ENCODE results near the gene CLEC2D.
A peak's percentile ranks its signal among the peaks of the same experiment; 100 is the strongest.
"Not testable (repeated sequence)": the region's sequence is repeated elsewhere in the genome, so short reads cannot be mapped to it uniquely, and the experiment has no call there.

CLEC2D gene

GRCh38 chr12:9674226-9674590 is 4.7 kb downstream of the CLEC2D start:
- Histone ChIP-seq H3K4me1 (ENCODE audit: control insufficient read depth in 2 of 2, insufficient read depth in 2 of 2, low read length in 2 of 2) (peaks cover 0 to 2% of the 10 kb centered on the region in 2 donors), H3K4me3 (ENCODE audit: low read length in 2 of 2) (peak overlapping the region in 1 of 2 donors; percentile 39), H3K9ac (ENCODE audit: low read depth in 1 of 2, low read length in 2 of 2) (no peak overlapping the region), H3K9me3 (ENCODE audit: control insufficient read depth in 2 of 2, low read length in 2 of 2) (no peaks in the 10 kb centered on the region), H3K27ac (ENCODE audit: low read depth in 2 of 2, low read length in 2 of 2) (peak overlapping the region; percentile 15 to 57), H3K27me3 (ENCODE audit: control insufficient read depth in 2 of 2, insufficient read depth in 2 of 2, low read length in 2 of 2) (no peaks in the 10 kb centered on the region), H3K36me3 (ENCODE audit: control insufficient read depth in 2 of 2, insufficient read depth in 2 of 2, low read length in 2 of 2) (no peaks in the 10 kb centered on the region)

DNA sequence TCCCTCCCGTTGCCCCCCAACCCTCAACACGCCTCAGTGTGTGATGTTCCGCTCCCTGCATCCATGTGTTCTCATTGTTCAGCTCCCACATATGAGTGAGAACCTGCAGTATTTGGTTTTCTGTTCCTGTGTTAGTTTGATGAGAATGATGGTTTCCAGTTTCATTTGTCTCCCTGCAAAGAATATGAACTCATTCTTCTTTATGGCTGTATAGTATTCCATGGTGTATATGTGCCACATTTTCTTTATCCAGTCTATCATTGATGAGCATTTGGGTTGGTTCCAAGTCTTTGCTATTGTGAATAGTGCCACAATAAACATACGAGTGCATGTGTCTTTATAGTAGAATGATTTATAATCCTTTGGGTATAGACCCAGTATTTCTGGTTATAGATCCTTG is 13.0 kb downstream of the CLEC2D start:
- H3K9me3 ChIP-seq (ENCODE audit: control insufficient read depth in 2 of 2, low read length in 2 of 2); H3K27ac ChIP-seq (ENCODE audit: low read depth in 2 of 2, low read length in 2 of 2); H3K36me3 ChIP-seq (ENCODE audit: control insufficient read depth in 2 of 2, insufficient read depth in 2 of 2, low read length in 2 of 2); H3K4me1 ChIP-seq (ENCODE audit: control insufficient read depth in 2 of 2, insufficient read depth in 2 of 2, low read length in 2 of 2); H3K27me3 ChIP-seq (ENCODE audit: control insufficient read depth in 2 of 2, insufficient read depth in 2 of 2, low read length in 2 of 2); H3K9ac ChIP-seq (ENCODE audit: low read depth in 1 of 2, low read length in 2 of 2); H3K4me3 ChIP-seq (ENCODE audit: low read length in 2 of 2): not testable (repeated sequence)

- H3K36me3 ChIP-seq (ENCODE audit: control insufficient read depth in 2 of 2, insufficient read depth in 2 of 2, low read length in 2 of 2); H3K27me3 ChIP-seq (ENCODE audit: control insufficient read depth in 2 of 2, insufficient read depth in 2 of 2, low read length in 2 of 2); H3K4me1 ChIP-seq (ENCODE audit: control insufficient read depth in 2 of 2, insufficient read depth in 2 of 2, low read length in 2 of 2): not testable (repeated sequence)
Measured at GRCh38 chr12:9682949-9683348, 13.4 kb downstream of the CLEC2D start.

DNA sequence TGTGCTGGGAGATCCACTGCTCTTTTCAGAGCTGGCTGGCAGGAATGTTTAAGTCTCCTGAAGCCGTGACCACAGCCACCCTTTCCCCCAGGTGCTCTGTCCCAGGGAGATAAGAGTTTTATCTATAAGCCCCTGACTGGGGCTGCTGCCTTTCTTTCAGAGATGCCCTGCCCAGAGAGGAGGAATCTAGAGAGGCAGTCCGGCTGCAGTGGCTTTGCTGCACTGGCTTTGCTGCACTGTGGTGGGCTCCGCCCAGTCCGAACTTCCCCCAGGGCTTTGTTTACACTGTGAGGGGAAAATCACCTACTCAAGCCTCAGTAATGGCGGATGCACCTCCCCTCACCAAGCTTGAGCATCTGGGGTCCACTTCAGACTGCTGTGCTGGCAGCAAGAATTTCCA is 15.9 kb downstream of the CLEC2D start:
- not testable (repeated sequence) for H3K27me3 ChIP-seq (ENCODE audit: control insufficient read depth in 2 of 2, insufficient read depth in 2 of 2, low read length in 2 of 2); H3K9ac ChIP-seq (ENCODE audit: low read depth in 1 of 2, low read length in 2 of 2); H3K4me3 ChIP-seq (ENCODE audit: low read length in 2 of 2); H3K9me3 ChIP-seq (ENCODE audit: control insufficient read depth in 2 of 2, low read length in 2 of 2); H3K4me1 ChIP-seq (ENCODE audit: control insufficient read depth in 2 of 2, insufficient read depth in 2 of 2, low read length in 2 of 2); H3K27ac ChIP-seq (ENCODE audit: low read depth in 2 of 2, low read length in 2 of 2)
- H3K36me3 ChIP-seq (ENCODE audit: control insufficient read depth in 2 of 2, insufficient read depth in 2 of 2, low read length in 2 of 2): peaks cover 0 to 20% of the 10 kb centered on the region in 2 donors

More at GRCh38 chr12:9682949-9683348, 13.4 kb downstream of the CLEC2D start:
- H3K4me3 ChIP-seq (ENCODE audit: low read length in 2 of 2); H3K27ac ChIP-seq (ENCODE audit: low read depth in 2 of 2, low read length in 2 of 2); H3K9ac ChIP-seq (ENCODE audit: low read depth in 1 of 2, low read length in 2 of 2); H3K9me3 ChIP-seq (ENCODE audit: control insufficient read depth in 2 of 2, low read length in 2 of 2): not testable (repeated sequence)

- Histone ChIP-seq H3K4me1 (ENCODE audit: control insufficient read depth in 2 of 2, insufficient read depth in 2 of 2, low read length in 2 of 2) (no peaks in the 10 kb centered on the region), H3K27ac (ENCODE audit: low read depth in 2 of 2, low read length in 2 of 2) (no peak overlapping the region), H3K27me3 (ENCODE audit: control insufficient read depth in 2 of 2, insufficient read depth in 2 of 2, low read length in 2 of 2) (no peaks in the 10 kb centered on the region), H3K9me3 (ENCODE audit: control insufficient read depth in 2 of 2, low read length in 2 of 2) (no peaks in the 10 kb centered on the region), H3K36me3 (ENCODE audit: control insufficient read depth in 2 of 2, insufficient read depth in 2 of 2, low read length in 2 of 2) (peaks cover 0 to 21% of the 10 kb centered on the region in 2 donors), H3K4me3 (ENCODE audit: low read length in 2 of 2) (no peak overlapping the region), H3K9ac (ENCODE audit: low read depth in 1 of 2, low read length in 2 of 2) (no peak overlapping the region)
Measured at GRCh38 chr12:9685915-9686314, 16.4 kb downstream of the CLEC2D start.

DNA sequence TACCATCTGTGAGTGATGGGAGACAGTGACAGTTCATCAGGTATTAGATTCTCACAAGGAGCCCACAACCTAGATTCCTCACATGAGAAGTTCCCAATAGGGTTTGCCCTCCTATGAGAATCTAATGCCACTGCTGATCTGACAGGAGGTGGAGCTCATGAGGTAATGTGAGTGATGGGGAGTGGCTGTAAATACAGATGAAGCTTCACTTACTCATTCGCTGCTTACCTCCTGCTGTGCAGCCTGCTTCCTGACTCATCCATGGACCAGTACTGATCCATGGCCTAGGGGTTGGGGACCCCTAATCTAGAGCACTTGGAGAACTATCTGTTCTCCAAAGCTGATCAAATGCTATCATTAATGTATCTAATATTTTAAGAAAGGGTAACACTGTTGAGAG is 17.7 kb downstream of the CLEC2D start:
- no peak overlapping the region for H3K4me3 ChIP-seq (ENCODE audit: low read length in 2 of 2)
- H3K9ac ChIP-seq (ENCODE audit: low read depth in 1 of 2, low read length in 2 of 2): no peak overlapping the region
- no peaks in the 10 kb centered on the region for H3K4me1 ChIP-seq (ENCODE audit: control insufficient read depth in 2 of 2, insufficient read depth in 2 of 2, low read length in 2 of 2)
- no peaks in the 10 kb centered on the region for H3K27me3 ChIP-seq (ENCODE audit: control insufficient read depth in 2 of 2, insufficient read depth in 2 of 2, low read length in 2 of 2)
- H3K9me3 ChIP-seq (ENCODE audit: control insufficient read depth in 2 of 2, low read length in 2 of 2): no peaks in the 10 kb centered on the region
- no peak overlapping the region for H3K27ac ChIP-seq (ENCODE audit: low read depth in 2 of 2, low read length in 2 of 2)
- H3K36me3 ChIP-seq (ENCODE audit: control insufficient read depth in 2 of 2, insufficient read depth in 2 of 2, low read length in 2 of 2): peaks cover 0 to 19% of the 10 kb centered on the region in 2 donors

DNA sequence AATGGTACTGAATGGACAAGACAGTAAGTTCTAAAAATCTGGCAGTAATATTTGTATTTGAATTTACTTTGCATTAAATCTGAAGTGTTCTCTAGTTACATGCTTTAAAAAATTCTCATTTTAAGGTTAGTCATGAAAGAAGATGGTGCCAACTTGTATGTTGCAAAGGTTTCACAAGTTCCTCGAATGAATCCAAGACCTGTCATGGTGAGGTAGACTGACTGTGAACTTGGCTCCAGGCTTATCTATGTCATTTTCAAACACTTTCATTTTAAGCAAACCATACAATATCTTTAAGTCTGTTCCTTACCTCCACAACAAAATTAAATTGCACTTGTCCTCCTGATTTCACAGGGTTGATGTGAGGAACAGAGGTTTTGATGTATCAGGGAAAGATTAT is 23.4 kb downstream of the CLEC2D start:
- H3K27me3 ChIP-seq (ENCODE audit: control insufficient read depth in 2 of 2, insufficient read depth in 2 of 2, low read length in 2 of 2): no peaks in the 10 kb centered on the region
- peaks cover 0 to 23% of the 10 kb centered on the region in 2 donors for H3K36me3 ChIP-seq (ENCODE audit: control insufficient read depth in 2 of 2, insufficient read depth in 2 of 2, low read length in 2 of 2)
- H3K4me3 ChIP-seq (ENCODE audit: low read length in 2 of 2): no peak overlapping the region

GRCh38 chr12:9694241-9694640 is 24.7 kb downstream of the CLEC2D start:
- Histone ChIP-seq H3K4me3 (ENCODE audit: low read length in 2 of 2) (no peak overlapping the region), H3K4me1 (ENCODE audit: control insufficient read depth in 2 of 2, insufficient read depth in 2 of 2, low read length in 2 of 2) (no peaks in the 10 kb centered on the region), H3K27me3 (ENCODE audit: control insufficient read depth in 2 of 2, insufficient read depth in 2 of 2, low read length in 2 of 2) (no peaks in the 10 kb centered on the region), H3K27ac (ENCODE audit: low read depth in 2 of 2, low read length in 2 of 2) (no peak overlapping the region), H3K36me3 (ENCODE audit: control insufficient read depth in 2 of 2, insufficient read depth in 2 of 2, low read length in 2 of 2) (peaks cover 0 to 16% of the 10 kb centered on the region in 2 donors), H3K9ac (ENCODE audit: low read depth in 1 of 2, low read length in 2 of 2) (no peak overlapping the region), H3K9me3 (ENCODE audit: control insufficient read depth in 2 of 2, low read length in 2 of 2) (no peaks in the 10 kb centered on the region)

More for the DNA sequence above, 23.4 kb downstream of the CLEC2D start:
- H3K4me1 ChIP-seq (ENCODE audit: control insufficient read depth in 2 of 2, insufficient read depth in 2 of 2, low read length in 2 of 2): no peaks in the 10 kb centered on the region
- H3K27ac ChIP-seq (ENCODE audit: low read depth in 2 of 2, low read length in 2 of 2): no peak overlapping the region
- no peaks in the 10 kb centered on the region for H3K9me3 ChIP-seq (ENCODE audit: control insufficient read depth in 2 of 2, low read length in 2 of 2)
- no peak overlapping the region for H3K9ac ChIP-seq (ENCODE audit: low read depth in 1 of 2, low read length in 2 of 2)

DNA sequence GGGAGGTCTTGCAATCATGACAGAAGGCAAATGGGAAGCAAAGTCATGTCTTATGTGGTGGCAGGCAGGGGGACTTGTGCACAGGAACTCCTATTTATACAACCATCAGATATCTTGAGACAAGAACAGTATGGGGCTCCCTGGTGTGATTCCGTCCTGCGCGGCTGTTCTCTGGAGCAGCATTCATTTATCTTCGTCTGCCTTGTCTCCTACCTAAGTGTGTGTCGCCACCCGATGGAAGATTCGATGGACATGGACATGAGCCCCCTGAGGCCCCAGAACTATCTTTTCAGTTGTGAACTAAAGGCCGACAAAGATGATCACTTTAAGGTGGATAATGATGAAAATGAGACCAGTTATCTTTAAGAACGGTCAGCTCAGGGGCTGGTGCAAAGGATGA is 25.6 kb downstream of the CLEC2D start:
- not testable (repeated sequence) for H3K4me3 ChIP-seq (ENCODE audit: low read length in 2 of 2); H3K9me3 ChIP-seq (ENCODE audit: control insufficient read depth in 2 of 2, low read length in 2 of 2); H3K9ac ChIP-seq (ENCODE audit: low read depth in 1 of 2, low read length in 2 of 2); H3K27ac ChIP-seq (ENCODE audit: low read depth in 2 of 2, low read length in 2 of 2); H3K27me3 ChIP-seq (ENCODE audit: control insufficient read depth in 2 of 2, insufficient read depth in 2 of 2, low read length in 2 of 2); H3K4me1 ChIP-seq (ENCODE audit: control insufficient read depth in 2 of 2, insufficient read depth in 2 of 2, low read length in 2 of 2)
- H3K36me3 ChIP-seq (ENCODE audit: control insufficient read depth in 2 of 2, insufficient read depth in 2 of 2, low read length in 2 of 2): peaks cover 0 to 11% of the 10 kb centered on the region in 2 donors

- H3K27ac ChIP-seq (ENCODE audit: low read depth in 2 of 2, low read length in 2 of 2); H3K4me1 ChIP-seq (ENCODE audit: control insufficient read depth in 2 of 2, insufficient read depth in 2 of 2, low read length in 2 of 2); H3K36me3 ChIP-seq (ENCODE audit: control insufficient read depth in 2 of 2, insufficient read depth in 2 of 2, low read length in 2 of 2); H3K9me3 ChIP-seq (ENCODE audit: control insufficient read depth in 2 of 2, low read length in 2 of 2); H3K27me3 ChIP-seq (ENCODE audit: control insufficient read depth in 2 of 2, insufficient read depth in 2 of 2, low read length in 2 of 2); H3K4me3 ChIP-seq (ENCODE audit: low read length in 2 of 2); H3K9ac ChIP-seq (ENCODE audit: low read depth in 1 of 2, low read length in 2 of 2): not testable (repeated sequence)
Measured at GRCh38 chr12:9695661-9696060, 26.1 kb downstream of the CLEC2D start.

- no peaks in the 10 kb centered on the region for H3K4me1 ChIP-seq (ENCODE audit: control insufficient read depth in 2 of 2, insufficient read depth in 2 of 2, low read length in 2 of 2)
- peaks cover 0 to 7% of the 10 kb centered on the region in 2 donors for H3K36me3 ChIP-seq (ENCODE audit: control insufficient read depth in 2 of 2, insufficient read depth in 2 of 2, low read length in 2 of 2)
- H3K9ac ChIP-seq (ENCODE audit: low read depth in 1 of 2, low read length in 2 of 2): no peak overlapping the region
- no peaks in the 10 kb centered on the region for H3K27me3 ChIP-seq (ENCODE audit: control insufficient read depth in 2 of 2, insufficient read depth in 2 of 2, low read length in 2 of 2)
- no peak overlapping the region for H3K4me3 ChIP-seq (ENCODE audit: low read length in 2 of 2)
- no peak overlapping the region for H3K27ac ChIP-seq (ENCODE audit: low read depth in 2 of 2, low read length in 2 of 2)
- no peaks in the 10 kb centered on the region for H3K9me3 ChIP-seq (ENCODE audit: control insufficient read depth in 2 of 2, low read length in 2 of 2)
Measured at GRCh38 chr12:9697619-9698018, 28.1 kb downstream of the CLEC2D start.

Data from mucosa of rectum (tissue), 2 donors.